ENCODE results near the gene BMF. TPM values are rescaled to one million over a fixed set of nuclear protein-coding genes. Genes with fewer than 3 reads are reported as not detected.

Gene BMF
- total and polyA plus RNA-seq, 4 donors, result 8.8 to 42.5 (median 11.1) TPM

GRCh38 chr15:40080847-40081246, 27.8 kb downstream of the BMF start:
- ATAC-seq (ENCODE audit: insufficient read depth, low FRiP score) (no peak), DNase-seq (no peak)
- WGBS, 2 donors, result 30 to 47% methylated on average over 5 of the region's 5 CpGs
- Histone ChIP-seq H3K27ac (ENCODE audit: low read depth in 1 of 2, low read length in 1 of 2) (peak overlapping the region; percentile 18 to 83), H3K27me3 (ENCODE audit: control insufficient read depth in 3 of 3, insufficient read depth in 3 of 3, low read length in 2 of 3) (no peaks in the 10 kb centered on the region), H3K36me3 (ENCODE audit: control insufficient read depth in 4 of 4, insufficient read depth in 4 of 4, low read length in 4 of 4) (no peaks in the 10 kb centered on the region), H3K9me3 (ENCODE audit: control insufficient read depth in 4 of 4, insufficient read depth in 3 of 4, low read length in 3 of 4) (no peaks in the 10 kb centered on the region), H3K4me3 (no peak overlapping the region), H3K4me1 (ENCODE audit: control insufficient read depth in 5 of 5, insufficient read depth in 5 of 5, low read length in 5 of 5) (peaks cover 6 to 23% (median 16%) of the 10 kb centered on the region in 5 donors), H3K9ac (ENCODE audit: insufficient read depth in 1 of 2, low read length in 2 of 2) (no peak overlapping the region)
- TF ChIP-seq, protein P1, sequence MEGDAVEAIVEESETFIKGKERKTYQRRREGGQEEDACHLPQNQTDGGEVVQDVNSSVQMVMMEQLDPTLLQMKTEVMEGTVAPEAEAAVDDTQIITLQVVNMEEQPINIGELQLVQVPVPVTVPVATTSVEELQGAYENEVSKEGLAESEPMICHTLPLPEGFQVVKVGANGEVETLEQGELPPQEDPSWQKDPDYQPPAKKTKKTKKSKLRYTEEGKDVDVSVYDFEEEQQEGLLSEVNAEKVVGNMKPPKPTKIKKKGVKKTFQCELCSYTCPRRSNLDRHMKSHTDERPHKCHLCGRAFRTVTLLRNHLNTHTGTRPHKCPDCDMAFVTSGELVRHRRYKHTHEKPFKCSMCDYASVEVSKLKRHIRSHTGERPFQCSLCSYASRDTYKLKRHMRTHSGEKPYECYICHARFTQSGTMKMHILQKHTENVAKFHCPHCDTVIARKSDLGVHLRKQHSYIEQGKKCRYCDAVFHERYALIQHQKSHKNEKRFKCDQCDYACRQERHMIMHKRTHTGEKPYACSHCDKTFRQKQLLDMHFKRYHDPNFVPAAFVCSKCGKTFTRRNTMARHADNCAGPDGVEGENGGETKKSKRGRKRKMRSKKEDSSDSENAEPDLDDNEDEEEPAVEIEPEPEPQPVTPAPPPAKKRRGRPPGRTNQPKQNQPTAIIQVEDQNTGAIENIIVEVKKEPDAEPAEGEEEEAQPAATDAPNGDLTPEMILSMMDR (IDR thresholded peaks at IDR 0.05; ENCODE audit: control extremely low read depth, extremely low read depth), result no peak

- peaks cover 10 to 28% (median 16%) of the 10 kb centered on the region in 5 donors for H3K4me1 ChIP-seq (ENCODE audit: control insufficient read depth in 5 of 5, insufficient read depth in 5 of 5, low read length in 5 of 5)
- DNase-seq (no peak), ATAC-seq (ENCODE audit: insufficient read depth, low FRiP score) (no peak)
- H3K27ac ChIP-seq (ENCODE audit: low read depth in 1 of 2, low read length in 1 of 2), result no peak overlapping the region
- no peaks in the 10 kb centered on the region for H3K27me3 ChIP-seq (ENCODE audit: control insufficient read depth in 3 of 3, insufficient read depth in 3 of 3, low read length in 2 of 3)
- no peaks in the 10 kb centered on the region for H3K9me3 ChIP-seq (ENCODE audit: control insufficient read depth in 4 of 4, insufficient read depth in 3 of 4, low read length in 3 of 4)
- H3K9ac ChIP-seq (ENCODE audit: insufficient read depth in 1 of 2, low read length in 2 of 2), result no peak overlapping the region
- no peaks in the 10 kb centered on the region for H3K36me3 ChIP-seq (ENCODE audit: control insufficient read depth in 4 of 4, insufficient read depth in 4 of 4, low read length in 4 of 4)
- no peak overlapping the region for H3K4me3 ChIP-seq
- WGBS, 2 donors, result 33 to 58% methylated on average over 1 of the region's 1 CpG
- TF ChIP-seq, protein P1 (IDR thresholded peaks at IDR 0.05; ENCODE audit: control extremely low read depth, extremely low read depth), result no peak
These were observed 28.6 kb downstream of the BMF start for GRCh38 chr15:40080104-40080503.

- Histone ChIP-seq H3K27me3 (ENCODE audit: control insufficient read depth in 3 of 3, insufficient read depth in 3 of 3, low read length in 2 of 3) (no peaks in the 10 kb centered on the region), H3K9ac (ENCODE audit: insufficient read depth in 1 of 2, low read length in 2 of 2) (no peak overlapping the region), H3K9me3 (ENCODE audit: control insufficient read depth in 4 of 4, insufficient read depth in 3 of 4, low read length in 3 of 4) (no peaks in the 10 kb centered on the region), H3K36me3 (ENCODE audit: control insufficient read depth in 4 of 4, insufficient read depth in 4 of 4, low read length in 4 of 4) (no peaks in the 10 kb centered on the region), H3K4me1 (ENCODE audit: control insufficient read depth in 5 of 5, insufficient read depth in 5 of 5, low read length in 5 of 5) (peaks cover 10 to 28% (median 16%) of the 10 kb centered on the region in 5 donors), H3K27ac (ENCODE audit: low read depth in 1 of 2, low read length in 1 of 2) (no peak overlapping the region), H3K4me3 (no peak overlapping the region)
- no peak for DNase-seq
- 95 to 96% methylated on average over 6 of the region's 6 CpGs for WGBS, 2 donors
- no peak for ATAC-seq (ENCODE audit: insufficient read depth, low FRiP score)
- TF ChIP-seq, protein P1 (IDR thresholded peaks at IDR 0.05; ENCODE audit: control extremely low read depth, extremely low read depth), result no peak
These were observed 29.2 kb downstream of the BMF start for GRCh38 chr15:40079456-40079855.
